Measurements from ENCODE around the gene PRM3. TPM values are rescaled to one million over a fixed set of nuclear protein-coding genes. Genes with fewer than 3 reads are reported as not detected.

The PRM3 gene
- polyA plus RNA-seq, 1 donor (not counting 4 experiments of a cell fraction or from before 2014, with no cell fraction given): not detected

DNA sequence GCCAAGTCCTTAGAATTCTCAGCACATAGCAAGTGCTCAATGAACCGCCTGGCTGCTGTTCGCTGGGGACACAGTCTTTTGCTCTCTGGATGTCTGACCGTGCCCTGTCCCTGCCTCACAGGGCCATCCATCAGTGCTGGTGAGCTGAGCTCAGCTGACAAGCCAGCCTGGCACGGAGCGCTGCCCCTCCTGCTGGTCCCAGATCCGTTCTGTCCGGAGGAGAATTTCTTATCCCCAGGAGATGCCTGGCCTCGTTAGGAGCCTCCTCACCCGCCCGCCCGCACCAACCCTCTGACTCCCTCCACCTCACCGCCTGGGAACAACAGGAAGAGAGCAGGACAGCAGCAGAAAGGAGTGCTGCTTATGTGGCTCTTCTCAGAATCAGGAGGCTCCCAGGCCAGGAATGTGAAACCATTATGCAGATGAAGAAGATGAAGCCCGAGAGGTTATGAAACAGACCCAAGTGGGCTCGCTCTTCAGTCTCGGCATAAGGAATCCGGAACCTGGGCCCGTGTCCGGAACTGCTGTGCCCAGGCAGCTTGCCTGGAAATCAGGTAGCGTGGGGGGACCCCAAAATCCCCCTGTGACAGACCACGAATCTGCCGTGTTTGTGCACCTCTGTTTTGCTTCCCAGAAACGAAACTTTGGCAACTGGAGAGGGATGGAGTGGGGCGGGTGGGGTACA, 43.0 kb upstream of the PRM3 start:
- H3K4me1 ChIP-seq (ENCODE audit: control insufficient read depth, extremely low read depth, insufficient read depth, low read length): peaks cover 8% of the 10 kb centered on the region
- FAIRE-seq (no peak), DNase-seq (ENCODE audit: low read depth, low spot score) (no peak)
- H3K79me2 ChIP-seq (ENCODE audit: control insufficient read depth, insufficient read depth, low read length): no peaks in the 10 kb centered on the region
- dilution Hi-C loops (cut with MboI; ENCODE audit: extremely low pct_ligation_motif_present, low sequenced_read_pairs): no loop called here
- no peak overlapping the region for H3K4me3 ChIP-seq (ENCODE audit: control insufficient read depth in 2 of 3, extremely low read depth in 1 of 3, insufficient read depth in 2 of 3, low read depth in 1 of 3, low read length in 3 of 3)
- no peaks in the 10 kb centered on the region for H3K27me3 ChIP-seq (ENCODE audit: control insufficient read depth, extremely low read depth, insufficient read depth, low read length)
- TF ChIP-seq, protein P1, sequence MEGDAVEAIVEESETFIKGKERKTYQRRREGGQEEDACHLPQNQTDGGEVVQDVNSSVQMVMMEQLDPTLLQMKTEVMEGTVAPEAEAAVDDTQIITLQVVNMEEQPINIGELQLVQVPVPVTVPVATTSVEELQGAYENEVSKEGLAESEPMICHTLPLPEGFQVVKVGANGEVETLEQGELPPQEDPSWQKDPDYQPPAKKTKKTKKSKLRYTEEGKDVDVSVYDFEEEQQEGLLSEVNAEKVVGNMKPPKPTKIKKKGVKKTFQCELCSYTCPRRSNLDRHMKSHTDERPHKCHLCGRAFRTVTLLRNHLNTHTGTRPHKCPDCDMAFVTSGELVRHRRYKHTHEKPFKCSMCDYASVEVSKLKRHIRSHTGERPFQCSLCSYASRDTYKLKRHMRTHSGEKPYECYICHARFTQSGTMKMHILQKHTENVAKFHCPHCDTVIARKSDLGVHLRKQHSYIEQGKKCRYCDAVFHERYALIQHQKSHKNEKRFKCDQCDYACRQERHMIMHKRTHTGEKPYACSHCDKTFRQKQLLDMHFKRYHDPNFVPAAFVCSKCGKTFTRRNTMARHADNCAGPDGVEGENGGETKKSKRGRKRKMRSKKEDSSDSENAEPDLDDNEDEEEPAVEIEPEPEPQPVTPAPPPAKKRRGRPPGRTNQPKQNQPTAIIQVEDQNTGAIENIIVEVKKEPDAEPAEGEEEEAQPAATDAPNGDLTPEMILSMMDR (optimal IDR thresholded peaks at IDR 0.05 in 1 of 3, IDR thresholded peaks at IDR 0.05 in 1 of 3, conservative IDR thresholded peaks at IDR 0.05 in 1 of 3; ENCODE audit: extremely low read depth in 1 of 3, insufficient read depth in 2 of 3, low read length in 3 of 3): no peak
- no peak for TF ChIP-seq EZH2 (IDR thresholded peaks at IDR 0.05; ENCODE audit: low read length)
- no peaks in the 10 kb centered on the region for H3K36me3 ChIP-seq (ENCODE audit: control insufficient read depth in 2 of 2, extremely low read depth in 1 of 2, insufficient read depth in 2 of 2, low read length in 2 of 2)
- H3K27ac ChIP-seq (ENCODE audit: control insufficient read depth, insufficient read depth, low read length): no peak overlapping the region
- no peak overlapping the region for H3K4me2 ChIP-seq (ENCODE audit: control insufficient read depth, extremely low read depth, insufficient read depth, low read depth, low read length)
- no peak overlapping the region for H2AFZ ChIP-seq (ENCODE audit: control insufficient read depth, low read length)
- no peak overlapping the region for H3K9ac ChIP-seq (ENCODE audit: control insufficient read depth, extremely low read depth, insufficient read depth, low read length)
- H4K20me1 ChIP-seq (ENCODE audit: control insufficient read depth, extremely low read depth, insufficient read depth, low read length): no peaks in the 10 kb centered on the region
- H3K9me1 ChIP-seq (ENCODE audit: control insufficient read depth, extremely low read depth, insufficient read depth, low read length): no peaks in the 10 kb centered on the region
- H3K9me3 ChIP-seq (ENCODE audit: control insufficient read depth, low read depth, low read length): no peaks in the 10 kb centered on the region

DNA sequence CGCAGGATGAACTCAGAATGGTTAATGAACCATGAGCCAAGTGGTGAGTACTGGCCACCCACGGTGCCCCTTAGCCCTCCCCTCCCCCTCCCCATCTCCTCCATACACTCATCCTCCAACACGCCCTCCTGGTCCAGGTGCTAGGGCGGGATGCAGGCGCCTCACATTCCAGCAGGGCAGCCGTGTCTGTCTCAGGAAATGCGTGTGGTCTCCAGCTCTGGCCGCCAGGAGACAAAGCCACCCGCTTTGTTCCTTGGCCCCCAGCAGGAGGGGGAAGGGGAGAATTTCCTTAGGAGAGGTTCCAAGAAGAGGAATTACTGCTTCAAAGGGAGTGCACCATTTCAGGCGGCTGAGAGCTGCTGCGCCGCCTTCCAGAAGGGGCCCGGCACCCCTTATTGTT, 42.1 kb upstream of the PRM3 start:
- TF ChIP-seq, protein P1 (optimal IDR thresholded peaks at IDR 0.05 in 1 of 3, IDR thresholded peaks at IDR 0.05 in 1 of 3, conservative IDR thresholded peaks at IDR 0.05 in 1 of 3; ENCODE audit: extremely low read depth in 1 of 3, insufficient read depth in 2 of 3, low read length in 3 of 3): no peak
- no peak for TF ChIP-seq EZH2 (IDR thresholded peaks at IDR 0.05; ENCODE audit: low read length)
- Histone ChIP-seq H3K4me1 (ENCODE audit: control insufficient read depth, extremely low read depth, insufficient read depth, low read length) (peaks cover 8% of the 10 kb centered on the region), H3K9ac (ENCODE audit: control insufficient read depth, extremely low read depth, insufficient read depth, low read length) (no peak overlapping the region), H3K4me2 (ENCODE audit: control insufficient read depth, extremely low read depth, insufficient read depth, low read depth, low read length) (no peak overlapping the region), H4K20me1 (ENCODE audit: control insufficient read depth, extremely low read depth, insufficient read depth, low read length) (no peaks in the 10 kb centered on the region), H3K27me3 (ENCODE audit: control insufficient read depth, extremely low read depth, insufficient read depth, low read length) (no peaks in the 10 kb centered on the region), H3K9me3 (ENCODE audit: control insufficient read depth, low read depth, low read length) (no peaks in the 10 kb centered on the region), H3K36me3 (ENCODE audit: control insufficient read depth in 2 of 2, extremely low read depth in 1 of 2, insufficient read depth in 2 of 2, low read length in 2 of 2) (no peaks in the 10 kb centered on the region), H3K9me1 (ENCODE audit: control insufficient read depth, extremely low read depth, insufficient read depth, low read length) (no peaks in the 10 kb centered on the region), H3K4me3 (ENCODE audit: control insufficient read depth in 2 of 3, extremely low read depth in 1 of 3, insufficient read depth in 2 of 3, low read depth in 1 of 3, low read length in 3 of 3) (no peak overlapping the region), H3K27ac (ENCODE audit: control insufficient read depth, insufficient read depth, low read length) (no peak overlapping the region), H2AFZ (ENCODE audit: control insufficient read depth, low read length) (no peak overlapping the region), H3K79me2 (ENCODE audit: control insufficient read depth, insufficient read depth, low read length) (no peaks in the 10 kb centered on the region)
- FAIRE-seq (no peak), DNase-seq (ENCODE audit: low read depth, low spot score) (no peak)
- dilution Hi-C loops (cut with MboI; ENCODE audit: extremely low pct_ligation_motif_present, low sequenced_read_pairs): no loop called here

All from keratinocyte (primary cell).